LNCaP clone FGC (cell line): ENCODE data around the gene FHIP1B.
A peak's percentile ranks its signal among the peaks of the same experiment; 100 is the strongest.
"Not testable (repeated sequence)": the region's sequence is repeated elsewhere in the genome, so short reads cannot be mapped to it uniquely, and the experiment has no call there.

Experiments used
- DNase-seq: peaks from one replicate; pipeline ENCODE4 v3.0.0-alpha.2; 2011; ENCODE audit warnings: low read depth
- H3K4me3 ChIP-seq: 2 replicates; pipeline ENCODE4 v1.5.1; 2011; ENCODE audit warnings: mild to moderate bottlenecking, low read depth, low read length, control low read depth
- CTCF ChIP-seq: IDR thresholded peaks from 2 replicates; pipeline ENCODE4 v1.5.1; 2012; ENCODE audit warnings: mild to moderate bottlenecking; ENCODE audit not compliant: control insufficient read depth, insufficient read depth; ENCODE audit errors: extremely low read depth

Gene FHIP1B

GRCh38 chr11:6251120-6251733, 16.8 kb upstream of the FHIP1B start:
- peak; percentile 41 for DNase-seq
- TF ChIP-seq CTCF: peak; percentile 78
- no peak overlapping the region for H3K4me3 ChIP-seq

GRCh38 chr11:6249770-6250555, 15.5 kb upstream of the FHIP1B start:
- TF ChIP-seq CTCF: no peak
- DNase-seq: peak; percentile 45
- H3K4me3 ChIP-seq: no peak overlapping the region

GRCh38 chr11:6248897-6249296, 14.5 kb upstream of the FHIP1B start:
- not testable (repeated sequence) for H3K4me3 ChIP-seq, DNase-seq

- no peak for TF ChIP-seq CTCF
- no peak overlapping the region for H3K4me3 ChIP-seq
- DNase-seq: no peak
These were observed 13.8 kb upstream of the FHIP1B start for GRCh38 chr11:6248248-6248647.

- H3K4me3 ChIP-seq: no peak overlapping the region
- DNase-seq: no peak
- no peak for TF ChIP-seq CTCF
These were observed 11.1 kb upstream of the FHIP1B start for GRCh38 chr11:6245536-6245935.

GRCh38 chr11:6241316-6241715, 6.9 kb upstream of the FHIP1B start:
- H3K4me3 ChIP-seq: no peak overlapping the region
- DNase-seq: no peak
- TF ChIP-seq CTCF: no peak

- TF ChIP-seq CTCF: no peak
- DNase-seq: no peak
- no peak overlapping the region for H3K4me3 ChIP-seq
These were observed 6.3 kb upstream of the FHIP1B start for GRCh38 chr11:6240781-6241180.
